ENCODE measurements around the gene TALDO1.

TALDO1 gene

GRCh38 chr11:801097-801780 is 54.0 kb downstream of the TALDO1 start:
- no peak for TF ChIP-seq FOXM1 (IDR thresholded peaks at IDR 0.05; ENCODE audit: borderline replicate concordance)
- no peak for TF ChIP-seq TARDBP (IDR thresholded peaks at IDR 0.05)
- TF ChIP-seq BHLHE40 (IDR thresholded peaks at IDR 0.05; ENCODE audit: borderline replicate concordance) = no peak
- no peak for TF ChIP-seq SP1 (IDR thresholded peaks at IDR 0.05)
- TF ChIP-seq CTBP1 (IDR thresholded peaks at IDR 0.05; ENCODE audit: borderline replicate concordance) = no peak
- no peak for TF ChIP-seq PKNOX1 (IDR thresholded peaks at IDR 0.05)
- TF ChIP-seq ELF4 (IDR thresholded peaks at IDR 0.05) = no peak
- no peak for TF ChIP-seq FOXA1 (IDR thresholded peaks at IDR 0.05)
- TF ChIP-seq ZNF384 (IDR thresholded peaks at IDR 0.05) = no peak
- TF ChIP-seq FOXK2 (IDR thresholded peaks at IDR 0.05) = no peak
- no peak for TF ChIP-seq HDGF (IDR thresholded peaks at IDR 0.05; ENCODE audit: borderline replicate concordance)
- TF ChIP-seq SUZ12 (IDR thresholded peaks at IDR 0.05) = no peak
- no peak for TF ChIP-seq ARNT (IDR thresholded peaks at IDR 0.05)
- TF ChIP-seq LEF1 (IDR thresholded peaks at IDR 0.05; ENCODE audit: borderline replicate concordance) = no peak
- no peak for TF ChIP-seq L3MBTL2 (conservative IDR thresholded peaks at IDR 0.05)
- no peak for TF ChIP-seq NFRKB (IDR thresholded peaks at IDR 0.05)
- POLR2A ChIA-PET = no interaction called here

GRCh38 chr11:802018-802617 is 54.9 kb downstream of the TALDO1 start:
- POLR2A ChIA-PET = interaction anchor here (1.2 kb wide), 1 partner anchor 55 kb away, joined by 3 read pairs; the partner anchor contains the start of gene TALDO1
- no peak for DNase-seq (ENCODE audit: extremely low spot score)
- TF ChIP-seq L3MBTL2 (conservative IDR thresholded peaks at IDR 0.05) (no peak), ARNT (IDR thresholded peaks at IDR 0.05) (no peak), BHLHE40 (IDR thresholded peaks at IDR 0.05; ENCODE audit: borderline replicate concordance) (no peak), NFRKB (IDR thresholded peaks at IDR 0.05) (no peak), FOXA1 (IDR thresholded peaks at IDR 0.05) (no peak), SUZ12 (IDR thresholded peaks at IDR 0.05) (no peak), ELF4 (IDR thresholded peaks at IDR 0.05) (no peak), PKNOX1 (IDR thresholded peaks at IDR 0.05) (no peak), CTBP1 (IDR thresholded peaks at IDR 0.05; ENCODE audit: borderline replicate concordance) (no peak), FOXK2 (IDR thresholded peaks at IDR 0.05) (no peak), HDGF (IDR thresholded peaks at IDR 0.05; ENCODE audit: borderline replicate concordance) (no peak), TARDBP (IDR thresholded peaks at IDR 0.05) (no peak), SP1 (IDR thresholded peaks at IDR 0.05) (no peak), LEF1 (IDR thresholded peaks at IDR 0.05; ENCODE audit: borderline replicate concordance) (no peak), FOXM1 (IDR thresholded peaks at IDR 0.05; ENCODE audit: borderline replicate concordance) (no peak), ZNF384 (IDR thresholded peaks at IDR 0.05) (no peak)
- CTCF ChIA-PET = no interaction called here

More at GRCh38 chr11:801097-801780, 54.0 kb downstream of the TALDO1 start:
- no peak for DNase-seq (ENCODE audit: extremely low spot score)
- CTCF ChIA-PET = no interaction called here

- POLR2A ChIA-PET = interaction anchor here (0.9 to 2.7 kb wide), 3 partner anchors 9 to 55 kb away, joined by 3 to 14 read pairs (median 3); partner anchors contain the start of gene TALDO1
- DNase-seq (ENCODE audit: extremely low spot score) = no peak
- TF ChIP-seq CTBP1 (IDR thresholded peaks at IDR 0.05; ENCODE audit: borderline replicate concordance) = no peak
- TF ChIP-seq ELF4 (IDR thresholded peaks at IDR 0.05) = no peak
- no peak for TF ChIP-seq SP1 (IDR thresholded peaks at IDR 0.05)
- no peak for TF ChIP-seq ZNF384 (IDR thresholded peaks at IDR 0.05)
- CTCF ChIA-PET = no interaction called here
These were observed 55.6 kb downstream of the TALDO1 start for GRCh38 chr11:802693-803466.

- POLR2A ChIA-PET = interaction anchor here (0.9 to 2.7 kb wide), 4 partner anchors 10 to 56 kb away, joined by 3 to 14 read pairs (median 4); partner anchors contain the start of gene TALDO1
- TF ChIP-seq NFRKB (IDR thresholded peaks at IDR 0.05) = no peak
- no peak for TF ChIP-seq PKNOX1 (IDR thresholded peaks at IDR 0.05)
- TF ChIP-seq FOXA1 (IDR thresholded peaks at IDR 0.05) = no peak
- no peak for TF ChIP-seq L3MBTL2 (conservative IDR thresholded peaks at IDR 0.05)
- no peak for TF ChIP-seq TARDBP (IDR thresholded peaks at IDR 0.05)
- TF ChIP-seq LEF1 (IDR thresholded peaks at IDR 0.05; ENCODE audit: borderline replicate concordance) = no peak
- no peak for TF ChIP-seq CTBP1 (IDR thresholded peaks at IDR 0.05; ENCODE audit: borderline replicate concordance)
- TF ChIP-seq BHLHE40 (IDR thresholded peaks at IDR 0.05; ENCODE audit: borderline replicate concordance) = no peak
- TF ChIP-seq SUZ12 (IDR thresholded peaks at IDR 0.05) = no peak
- TF ChIP-seq FOXK2 (IDR thresholded peaks at IDR 0.05) = no peak
- no peak for TF ChIP-seq ELF4 (IDR thresholded peaks at IDR 0.05)
- TF ChIP-seq FOXM1 (IDR thresholded peaks at IDR 0.05; ENCODE audit: borderline replicate concordance) = no peak
- TF ChIP-seq ZNF384 (IDR thresholded peaks at IDR 0.05) = no peak
- no peak for TF ChIP-seq SP1 (IDR thresholded peaks at IDR 0.05)
- no peak for TF ChIP-seq ARNT (IDR thresholded peaks at IDR 0.05)
- no peak for TF ChIP-seq HDGF (IDR thresholded peaks at IDR 0.05; ENCODE audit: borderline replicate concordance)
- CTCF ChIA-PET = no interaction called here
- DNase-seq (ENCODE audit: extremely low spot score) = no peak
These were observed 56.1 kb downstream of the TALDO1 start for GRCh38 chr11:803467-803742.
